GM19023 (cell line): ENCODE results near the gene PEX7.
"Not testable (repeated sequence)": the region's sequence is repeated elsewhere in the genome, so short reads cannot be mapped to it uniquely, and the experiment has no call there.

Experiments used
- ATAC-seq: cut with Tn5 transposase; IDR thresholded peaks from one replicate; pipeline ENCODE4 v1.9.1; 2021; ENCODE audit warnings: mild to moderate bottlenecking, moderate library complexity; ENCODE audit not compliant: unreplicated experiment

Gene PEX7

GRCh38 chr6:136840276-136841001 is 18.0 kb downstream of the PEX7 start:
- no peak for ATAC-seq

DNA sequence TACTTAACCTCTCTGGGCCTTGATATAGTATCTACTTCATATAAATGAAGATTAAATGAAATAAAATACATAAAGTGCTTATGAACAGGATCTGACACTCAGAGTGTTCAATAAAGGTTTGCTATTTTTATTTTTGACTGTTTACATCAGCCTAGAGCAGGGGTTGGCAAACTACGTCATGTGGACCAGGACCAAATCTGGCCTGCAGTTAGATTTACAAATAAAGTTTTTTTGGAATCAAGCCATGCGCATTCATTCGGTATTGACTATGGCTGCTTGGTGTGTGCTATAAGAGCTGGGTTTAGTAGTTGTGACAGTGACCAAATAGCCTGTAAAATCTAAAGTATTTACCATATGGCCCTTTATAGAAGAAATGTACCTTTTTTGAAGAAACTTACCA is 20.8 kb downstream of the PEX7 start:
- no peak for ATAC-seq

- ATAC-seq, result no peak
These were observed 23.7 kb downstream of the PEX7 start for GRCh38 chr6:136846046-136846445.

- not testable (repeated sequence) for ATAC-seq
These were observed 24.1 kb downstream of the PEX7 start for GRCh38 chr6:136846477-136846876.

GRCh38 chr6:136849979-136850563 is 27.7 kb downstream of the PEX7 start:
- ATAC-seq, result not testable (repeated sequence)

DNA sequence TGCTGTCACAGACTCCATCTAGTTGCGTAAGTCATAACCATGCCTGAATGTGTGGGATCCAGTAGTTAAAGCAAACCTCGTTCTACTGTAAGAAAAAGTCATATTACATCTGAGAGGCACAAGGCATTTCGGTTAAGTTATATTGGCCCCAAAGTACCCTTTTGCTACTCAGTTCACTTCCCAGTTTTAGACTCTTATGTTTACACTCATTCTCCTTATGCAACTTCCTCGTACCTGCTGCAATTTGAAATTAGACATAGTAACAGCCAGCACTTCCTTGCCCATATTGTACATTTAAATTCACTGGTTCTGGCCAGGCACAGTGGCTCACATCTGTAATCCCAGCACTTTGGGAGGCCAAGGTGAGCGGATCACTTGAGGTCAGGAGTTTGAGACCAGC is 37.0 kb downstream of the PEX7 start:
- ATAC-seq, result no peak

- ATAC-seq, result no peak
These were observed 37.7 kb downstream of the PEX7 start for GRCh38 chr6:136860043-136860442.

DNA sequence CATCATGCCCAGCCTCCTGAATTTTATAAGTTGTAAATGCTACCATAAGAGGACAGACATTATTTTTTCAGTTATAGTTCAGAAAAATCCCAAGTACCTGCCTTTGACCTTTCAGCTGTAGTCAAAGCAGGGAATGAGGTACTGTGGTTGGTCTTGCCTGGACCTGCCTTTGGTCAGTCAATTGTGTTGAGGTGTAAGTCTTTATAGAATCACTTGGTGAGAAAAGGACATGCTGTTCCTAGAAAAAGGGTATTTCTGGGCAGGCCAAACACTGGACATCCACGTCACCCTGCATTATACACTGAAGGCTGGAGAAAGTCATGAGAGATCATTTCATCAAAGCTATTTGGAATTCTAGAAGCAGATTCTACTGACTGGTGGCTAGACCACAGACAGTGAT is 40.3 kb downstream of the PEX7 start:
- ATAC-seq, result no peak

DNA sequence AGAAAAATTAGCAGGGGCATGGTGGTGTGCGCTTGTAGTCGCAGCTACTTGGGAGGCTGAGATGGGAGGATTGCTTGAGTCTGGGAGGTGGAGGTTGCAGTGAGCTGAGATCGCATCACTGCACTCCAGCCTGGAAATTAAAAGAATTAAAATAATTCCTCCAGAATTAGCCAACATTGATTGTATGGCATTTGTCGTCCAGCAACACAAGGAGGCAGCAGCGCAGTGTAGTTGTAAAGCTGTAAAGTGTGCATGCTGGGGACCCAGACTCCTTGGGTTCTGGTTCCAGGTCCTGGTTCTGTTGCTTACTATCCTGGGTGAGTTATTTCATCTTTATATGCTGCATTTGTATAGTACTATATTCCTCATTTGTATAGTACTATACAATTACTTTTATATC is 41.4 kb downstream of the PEX7 start:
- no peak for ATAC-seq

GRCh38 chr6:136864676-136865075 is 42.3 kb downstream of the PEX7 start:
- no peak for ATAC-seq

GRCh38 chr6:136866872-136867416 is 44.6 kb downstream of the PEX7 start:
- no peak for ATAC-seq

DNA sequence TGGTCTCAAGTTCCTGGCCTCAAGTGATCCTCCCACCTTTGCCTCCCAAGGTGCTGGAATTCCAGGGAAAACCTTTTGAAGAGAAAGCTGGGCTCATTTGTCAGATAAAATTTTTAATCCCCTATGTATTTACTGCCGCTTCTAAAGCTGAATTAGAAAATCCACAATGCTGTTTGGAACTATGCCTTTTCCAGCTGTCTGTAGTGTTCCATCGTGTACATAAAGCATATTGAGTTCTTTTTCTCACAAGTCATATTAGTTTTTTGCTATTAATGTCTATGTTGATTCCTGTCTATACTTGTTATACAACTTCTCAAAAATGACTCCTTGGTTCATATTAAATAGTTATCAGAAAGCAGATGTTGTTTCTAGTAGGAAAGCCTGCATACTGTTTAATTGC is 47.1 kb downstream of the PEX7 start:
- ATAC-seq, result no peak

GRCh38 chr6:136873748-136874147 is 51.4 kb downstream of the PEX7 start:
- no peak for ATAC-seq

GRCh38 chr6:136876469-136876868 is 54.1 kb downstream of the PEX7 start:
- not testable (repeated sequence) for ATAC-seq

DNA sequence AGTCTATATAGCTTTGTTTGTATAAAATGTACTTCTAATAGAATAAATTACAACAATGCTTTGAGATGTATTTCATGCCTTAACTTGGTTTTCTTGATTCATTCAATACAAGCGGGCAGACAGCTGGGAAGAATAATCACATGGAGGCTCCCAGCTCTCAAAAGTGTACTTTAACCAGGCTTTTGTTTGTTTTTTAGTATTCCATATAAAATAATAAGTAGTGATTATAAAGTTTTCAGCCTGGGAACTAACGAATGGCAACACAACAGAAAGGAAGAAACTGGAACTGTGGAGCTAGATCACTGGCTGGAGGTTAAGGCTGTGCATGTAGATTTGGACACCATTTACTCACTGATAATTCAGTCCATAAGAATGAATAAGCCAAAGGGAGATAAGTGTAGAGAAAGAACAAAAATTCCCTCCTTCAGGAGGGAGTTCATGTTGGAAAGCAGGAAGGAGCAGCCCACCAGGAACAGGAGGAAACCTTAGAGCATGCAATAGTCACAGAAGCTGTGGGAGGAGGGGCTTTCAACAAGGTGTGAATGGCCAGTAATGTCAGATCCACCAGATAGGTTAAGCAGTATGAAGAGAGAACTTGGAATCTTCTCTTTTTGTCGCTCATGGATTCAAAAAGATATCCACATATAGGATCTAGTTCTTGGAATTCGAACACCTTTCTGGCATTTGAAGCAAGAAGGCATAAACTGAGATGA is 58.5 kb downstream of the PEX7 start:
- no peak for ATAC-seq

GRCh38 chr6:136886091-136886490 is 63.7 kb downstream of the PEX7 start:
- ATAC-seq, result no peak

DNA sequence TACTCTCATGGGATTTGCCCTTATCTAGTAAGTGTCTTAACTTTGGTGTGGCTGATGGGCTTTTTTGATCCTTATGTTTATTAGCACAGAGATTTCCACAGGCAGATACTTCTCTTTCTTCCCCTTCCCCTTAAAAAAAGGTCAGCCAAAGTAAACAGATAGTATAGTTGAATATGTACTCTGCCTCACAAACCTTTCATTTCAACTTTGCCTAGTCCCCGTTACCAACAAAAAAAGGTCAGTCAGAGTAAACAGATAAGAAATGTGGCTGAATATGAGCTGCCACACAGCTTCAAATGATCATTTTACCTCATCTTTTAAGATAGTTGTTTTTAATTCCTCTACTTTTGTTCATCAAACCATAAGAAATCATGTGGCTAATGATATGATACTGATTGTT is 65.6 kb downstream of the PEX7 start:
- no peak for ATAC-seq

- no peak for ATAC-seq
These were observed 67.1 kb downstream of the PEX7 start for GRCh38 chr6:136889271-136890193.

DNA sequence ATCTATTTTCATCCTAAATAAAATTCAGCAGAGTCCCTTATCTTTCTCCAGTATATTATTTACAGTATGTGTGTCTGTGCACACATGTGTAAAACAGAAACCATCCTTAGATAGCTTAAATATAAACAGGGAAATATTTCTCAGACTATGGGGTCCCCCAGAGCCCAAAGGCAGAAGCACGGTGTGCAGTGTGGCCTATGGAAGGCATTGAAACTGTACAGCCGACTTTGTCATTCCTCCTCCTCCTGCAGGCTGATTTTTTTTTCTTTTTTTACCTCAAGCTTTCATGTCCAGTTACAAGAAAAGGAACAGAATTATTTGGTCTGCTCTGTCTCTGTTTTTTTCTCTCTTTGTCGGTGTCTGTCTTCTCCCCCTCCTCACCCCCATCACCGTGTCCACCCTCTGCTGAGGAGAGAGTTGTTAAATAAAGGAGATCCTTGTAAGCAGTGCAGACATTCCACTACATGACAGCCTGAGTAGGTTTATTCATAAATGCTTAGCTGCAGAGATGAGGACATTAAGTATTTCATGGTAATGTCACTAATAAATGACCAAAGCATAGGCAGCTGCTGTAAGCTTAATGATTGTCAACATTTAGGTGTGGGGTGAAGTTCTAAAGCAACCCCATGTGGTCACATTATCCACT is 67.9 kb downstream of the PEX7 start:
- no peak for ATAC-seq

- no peak for ATAC-seq
These were observed 68.6 kb downstream of the PEX7 start for GRCh38 chr6:136890986-136891385.
